H9 (cell line): ENCODE measurements around the gene PCGF2. TPM values are rescaled to one million over a fixed set of nuclear protein-coding genes. Genes with fewer than 3 reads are reported as not detected.

Source experiments
- DNase-seq: peaks from one replicate; pipeline ENCODE4 v3.0.0-alpha.2; 2017
- H2AFZ ChIP-seq: one replicate; pipeline ENCODE4 v1.6.1; 2013; ENCODE audit warnings: mild to moderate bottlenecking, low read length, control low read depth, moderate library complexity
- H2AK5ac ChIP-seq: 2 replicates; pipeline ENCODE4 v1.6.1; 2013; ENCODE audit warnings: low read length, control low read depth, mixed read lengths; ENCODE audit not compliant: insufficient read length
- H2BK120ac ChIP-seq: one replicate; pipeline ENCODE4 v1.6.1; 2013; ENCODE audit warnings: low read depth, mild to moderate bottlenecking, low read length, control low read depth, inconsistent platforms; ENCODE audit not compliant: poor library complexity, severe bottlenecking
- H2BK12ac ChIP-seq: 2 replicates; pipeline ENCODE4 v1.6.1; 2013; ENCODE audit warnings: low read length, control low read depth, mixed read lengths, low read depth; ENCODE audit not compliant: insufficient read length
- H2BK15ac ChIP-seq: 2 replicates; pipeline ENCODE4 v1.6.1; 2013; ENCODE audit warnings: low read depth, low read length, control low read depth
- H2BK20ac ChIP-seq: one replicate; pipeline ENCODE4 v1.6.1; 2013; ENCODE audit warnings: low read depth, mild to moderate bottlenecking, low read length, control low read depth, inconsistent platforms; ENCODE audit not compliant: poor library complexity, severe bottlenecking
- H2BK5ac ChIP-seq: 2 replicates; pipeline ENCODE4 v1.6.1; 2013; ENCODE audit warnings: low read length, control low read depth, mixed read lengths; ENCODE audit not compliant: insufficient read length
- H3K14ac ChIP-seq: 2 replicates; pipeline ENCODE4 v1.6.1; 2013; ENCODE audit warnings: low read length, control low read depth; ENCODE audit not compliant: insufficient read depth
- H3K18ac ChIP-seq: 2 replicates; pipeline ENCODE4 v1.6.1; 2013; ENCODE audit warnings: low read depth, mild to moderate bottlenecking, mixed read lengths, low read length, control low read depth; ENCODE audit not compliant: insufficient read length
- H3K23ac ChIP-seq: 2 replicates; pipeline ENCODE4 v1.6.1; 2013; ENCODE audit warnings: low read length, control low read depth, mixed read lengths, low read depth; ENCODE audit not compliant: insufficient read length
- H3K23me2 ChIP-seq: 2 replicates; pipeline ENCODE4 v1.6.1; 2013; ENCODE audit warnings: low read depth, mild to moderate bottlenecking, mixed read lengths, low read length, control low read depth; ENCODE audit not compliant: insufficient read length, poor library complexity, severe bottlenecking
- H3K27ac ChIP-seq: 2 replicates; pipeline ENCODE4 v1.5.1; 2013; ENCODE audit warnings: low read length, control low read depth, mixed read lengths, low read depth; ENCODE audit not compliant: insufficient read length
- H3K27me3 ChIP-seq: 2 replicates; pipeline ENCODE4 v1.6.1; 2013; ENCODE audit warnings: low read length, control low read depth, inconsistent platforms; ENCODE audit not compliant: insufficient read depth
- H3K4ac ChIP-seq: 2 replicates; pipeline ENCODE4 v1.6.1; 2013; ENCODE audit warnings: low read depth, mild to moderate bottlenecking, control low read depth, inconsistent platforms, low read length, moderate library complexity
- H3K4me1 ChIP-seq: 2 replicates; pipeline ENCODE4 v1.6.1; 2013; ENCODE audit warnings: low read length, control low read depth, inconsistent platforms; ENCODE audit not compliant: insufficient read depth
- H3K4me2 ChIP-seq: 2 replicates; pipeline ENCODE4 v1.6.1; 2013; ENCODE audit warnings: low read length, control low read depth, mixed read lengths; ENCODE audit not compliant: insufficient read length, insufficient read depth
- H3K56ac ChIP-seq: 2 replicates; pipeline ENCODE4 v1.6.1; 2013; ENCODE audit warnings: low read depth, mild to moderate bottlenecking, mixed read lengths, low read length, control low read depth; ENCODE audit not compliant: insufficient read length
- H3K79me1 ChIP-seq: 2 replicates; pipeline ENCODE4 v1.6.1; 2013; ENCODE audit warnings: low read depth, mild to moderate bottlenecking, moderate library complexity, low read length, control low read depth, inconsistent platforms; ENCODE audit not compliant: insufficient read depth, poor library complexity, severe bottlenecking
- H3K79me2 ChIP-seq: 2 replicates; pipeline ENCODE4 v1.6.1; 2013; ENCODE audit warnings: low read length, control low read depth, inconsistent platforms; ENCODE audit not compliant: insufficient read depth
- H3K9ac ChIP-seq: 2 replicates; pipeline ENCODE4 v1.6.1; 2013; ENCODE audit warnings: low read length, control low read depth, mixed read lengths; ENCODE audit not compliant: insufficient read length; ENCODE audit errors: extremely low read depth
- H3K9me3 ChIP-seq: one replicate; pipeline ENCODE4 v1.6.1; 2013; ENCODE audit warnings: low read depth, low read length, inconsistent platforms; ENCODE audit not compliant: control insufficient read depth
- H3T11ph ChIP-seq: one replicate; pipeline ENCODE4 v1.6.1; 2013; ENCODE audit warnings: mild to moderate bottlenecking, low read length, control low read depth, inconsistent platforms
- H4K20me1 ChIP-seq: one replicate; pipeline ENCODE4 v1.6.1; 2013; ENCODE audit not compliant: control insufficient read depth, insufficient read length, insufficient read depth
- H4K5ac ChIP-seq: 2 replicates; pipeline ENCODE4 v1.6.1; 2013; ENCODE audit warnings: low read depth, mild to moderate bottlenecking, mixed read lengths, low read length, control low read depth; ENCODE audit not compliant: insufficient read length
- H4K8ac ChIP-seq: replicated peaks from 2 replicates; pipeline ENCODE4 v1.6.1; 2013; ENCODE audit warnings: low read length, control low read depth, mixed read lengths, low read depth; ENCODE audit not compliant: insufficient read length
- H4K91ac ChIP-seq: 2 replicates; pipeline ENCODE4 v1.6.1; 2013; ENCODE audit warnings: low read depth, mild to moderate bottlenecking, moderate library complexity, mixed read lengths, low read length, control low read depth; ENCODE audit not compliant: insufficient read length
- H3K27ac Mint-ChIP-seq, 3 experiments: 2 replicates in 2 of 3; 3 replicates in 1 of 3; pipeline ENCODE4 v1.8.0; 2020 to 2021; ENCODE audit warnings: mixed read lengths in 3 of 3, mild to moderate bottlenecking in 1 of 3, moderate library complexity in 1 of 3
- H3K27me3 Mint-ChIP-seq: 2 replicates; pipeline ENCODE4 v1.8.0; 2021; ENCODE audit warnings: low read depth, mild to moderate bottlenecking, moderate library complexity, mixed read lengths
- H3K36me3 Mint-ChIP-seq, 3 experiments: 2 replicates in 2 of 3; 3 replicates in 1 of 3; pipeline ENCODE4 v1.8.0; 2020 to 2021; ENCODE audit warnings: low read depth in 3 of 3, mixed read lengths in 3 of 3; ENCODE audit not compliant: insufficient read depth in 1 of 3
- H3K4me1 Mint-ChIP-seq, 2 experiments: 2 replicates each; pipeline ENCODE4 v1.8.0; 2020; ENCODE audit warnings: mixed read lengths in 2 of 2
- H3K4me3 Mint-ChIP-seq, 2 experiments: 2 replicates in 1 of 2; 3 replicates in 1 of 2; pipeline ENCODE4 v1.8.0; 2020 to 2021; ENCODE audit warnings: mild to moderate bottlenecking in 2 of 2, mixed read lengths in 2 of 2, moderate library complexity in 1 of 2
- H3K9me3 Mint-ChIP-seq, 2 experiments: 2 replicates in 1 of 2; 3 replicates in 1 of 2; pipeline ENCODE4 v1.8.0; 2020; ENCODE audit warnings: mild to moderate bottlenecking in 2 of 2, mixed read lengths in 2 of 2, moderate library complexity in 1 of 2
- WGBS: extraction: QIAGEN DNeasy Blood & Tissue Kit; methylation state at CpG from one replicate; pipeline ENCODE4 v1.1.7; 2013; ENCODE audit warnings: missing lambda C conversion rate, low lambda C conversion rate, mixed read lengths; ENCODE audit not compliant: insufficient read length; ENCODE audit errors: extremely low coverage; 5-methylcytosine and 5-hydroxymethylcytosine counted together
- total RNA-seq: library from RNA; stranded (reverse); gene quantifications from 2 replicates; pipeline ENCODE4 v1.2.1, GENCODE V29; 2021
- TF ChIP-seq, protein P1 (sequence below): fragments of 200-600 bp; sonication (generic); conservative IDR thresholded peaks from 3 replicates; pipeline ENCODE4 v1.8.0; 2021; ENCODE audit warnings: antibody characterized with exemption, mild to moderate bottlenecking

Gene PCGF2
- total RNA-seq, 1 experiment from 2014 or later = 106 TPM

DNA sequence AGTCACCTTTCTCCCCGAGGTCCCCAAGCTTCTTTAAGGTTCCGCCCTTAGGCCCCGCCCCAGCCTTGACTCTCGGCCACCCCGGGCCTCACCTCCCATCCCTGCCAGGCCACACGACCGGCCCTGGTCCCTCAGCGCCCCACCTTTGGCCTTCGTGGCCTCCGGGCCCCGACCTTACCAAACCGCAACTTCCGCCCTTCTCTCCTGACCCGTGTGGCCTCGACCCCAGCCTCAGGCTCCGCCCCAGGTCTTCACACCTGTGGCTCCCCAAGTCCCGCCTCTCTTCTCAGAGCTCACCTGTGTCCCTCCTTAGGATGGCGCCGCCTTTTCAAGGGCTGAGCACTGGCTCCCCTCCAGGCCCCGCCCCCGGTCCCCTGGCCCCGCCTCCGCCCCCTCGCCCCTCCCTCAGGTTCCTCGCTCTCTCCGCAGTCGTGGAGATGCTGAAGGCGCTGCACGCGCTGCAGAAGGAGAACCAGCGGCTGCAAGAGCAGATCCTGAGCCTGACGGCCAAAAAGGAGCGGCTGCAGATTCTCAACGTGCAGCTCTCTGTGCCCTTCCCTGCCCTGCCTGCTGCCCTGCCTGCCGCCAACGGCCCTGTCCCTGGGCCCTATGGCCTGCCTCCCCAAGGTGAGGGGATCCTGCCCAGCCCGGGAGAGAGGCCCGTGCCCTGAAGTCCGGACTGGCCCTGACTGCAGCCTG, 28.0 kb downstream of the PCGF2 start:
- Mint-ChIP-seq H3K36me3 (peaks cover 5 to 14% (median 7%) of the 10 kb centered on the region in 3 experiments; a peak in 5 of 7 replicates), H3K4me3 (peak overlapping the region; percentile 61 to 77), H3K27me3 (peaks cover 48% of the 10 kb centered on the region), H3K27ac (peak overlapping the region in 1 of 3 experiments; percentile 60; a peak in 1 of 7 replicates), H3K4me1 (peaks cover 25 to 42% of the 10 kb centered on the region in 2 experiments), H3K9me3 (no peaks in the 10 kb centered on the region)
- peaks cover 5% of the 10 kb centered on the region; the same call in 1 of the 2 replicates for H3K27me3 ChIP-seq
- DNase-seq = peak; percentile 99
- no peak overlapping the region for H2BK20ac ChIP-seq
- no peak overlapping the region for H3K56ac ChIP-seq
- no peak overlapping the region for H3K4ac ChIP-seq
- peaks cover 3% of the 10 kb centered on the region for H3K23me2 ChIP-seq
- no peak overlapping the region for H2AFZ ChIP-seq
- WGBS = no CpG with 5 or more reads among the region's 39 CpGs
- no peak overlapping the region for H3K14ac ChIP-seq
- H3K79me1 ChIP-seq = no peaks in the 10 kb centered on the region
- no peak overlapping the region for H3K9ac ChIP-seq
- H3K18ac ChIP-seq = no peak overlapping the region
- H3K79me2 ChIP-seq = no peaks in the 10 kb centered on the region
- no peak overlapping the region for H3K27ac ChIP-seq
- H2BK12ac ChIP-seq = no peak overlapping the region
- no peak overlapping the region for H2BK120ac ChIP-seq
- no peak overlapping the region for H4K5ac ChIP-seq
- TF ChIP-seq, protein P1, sequence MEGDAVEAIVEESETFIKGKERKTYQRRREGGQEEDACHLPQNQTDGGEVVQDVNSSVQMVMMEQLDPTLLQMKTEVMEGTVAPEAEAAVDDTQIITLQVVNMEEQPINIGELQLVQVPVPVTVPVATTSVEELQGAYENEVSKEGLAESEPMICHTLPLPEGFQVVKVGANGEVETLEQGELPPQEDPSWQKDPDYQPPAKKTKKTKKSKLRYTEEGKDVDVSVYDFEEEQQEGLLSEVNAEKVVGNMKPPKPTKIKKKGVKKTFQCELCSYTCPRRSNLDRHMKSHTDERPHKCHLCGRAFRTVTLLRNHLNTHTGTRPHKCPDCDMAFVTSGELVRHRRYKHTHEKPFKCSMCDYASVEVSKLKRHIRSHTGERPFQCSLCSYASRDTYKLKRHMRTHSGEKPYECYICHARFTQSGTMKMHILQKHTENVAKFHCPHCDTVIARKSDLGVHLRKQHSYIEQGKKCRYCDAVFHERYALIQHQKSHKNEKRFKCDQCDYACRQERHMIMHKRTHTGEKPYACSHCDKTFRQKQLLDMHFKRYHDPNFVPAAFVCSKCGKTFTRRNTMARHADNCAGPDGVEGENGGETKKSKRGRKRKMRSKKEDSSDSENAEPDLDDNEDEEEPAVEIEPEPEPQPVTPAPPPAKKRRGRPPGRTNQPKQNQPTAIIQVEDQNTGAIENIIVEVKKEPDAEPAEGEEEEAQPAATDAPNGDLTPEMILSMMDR = no peak
- peaks cover 3% of the 10 kb centered on the region for H4K20me1 ChIP-seq
- no peak overlapping the region for H2BK15ac ChIP-seq
- no peaks in the 10 kb centered on the region for H3K4me1 ChIP-seq
- no peak overlapping the region for H4K91ac ChIP-seq
- H3K4me2 ChIP-seq = peak overlapping the region; percentile 25
- no peak overlapping the region for H4K8ac ChIP-seq
- H2BK5ac ChIP-seq = no peak overlapping the region
- H3T11ph ChIP-seq = no peak overlapping the region
- H2AK5ac ChIP-seq = no peak overlapping the region
- H3K9me3 ChIP-seq = no peaks in the 10 kb centered on the region
- no peak overlapping the region for H3K23ac ChIP-seq
